ENCODE data around the gene RHCE. TPM values are rescaled to one million over a fixed set of nuclear protein-coding genes. Genes with fewer than 3 reads are reported as not detected.

Gene RHCE
- total and polyA plus RNA-seq, 9 of the 15 experiments (the other 6 are each of a cell fraction or from before 2014, with no cell fraction given), result 5.4 to 31.5 (median 12.6) TPM

- TF ChIP-seq ZNF318 (IDR thresholded peaks at IDR 0.05; ENCODE audit: borderline replicate concordance in 1 of 2, low read depth in 1 of 2) (0 out of 4 replicates have a peak, but pooled peaks of 1 of the 2 experiments have one; percentile 53), ZNF668 (CRISPR knock-in tag; IDR thresholded peaks at IDR 0.05) (no peak), KLF1 (tag; IDR thresholded peaks at IDR 0.05) (no peak), NBN (IDR thresholded peaks at IDR 0.05; ENCODE audit: low read depth) (0 out of 2 replicates have a peak, but pooled peaks have one; percentile 56), LARP7 (IDR thresholded peaks at IDR 0.05) (0 out of 2 replicates have a peak, but pooled peaks have one; percentile 28), SMARCE1 (IDR thresholded peaks at IDR 0.05) (peak; percentile 34; the same call in 1 of the 2 replicates), STAT5A (IDR thresholded peaks at IDR 0.05; ENCODE audit: borderline replicate concordance, low read length) (peak; percentile 55; the same call in 1 of the 2 replicates), CREBBP (IDR thresholded peaks at IDR 0.05; ENCODE audit: low read depth, low read length) (no peak), KLF10 (CRISPR knock-in tag; IDR thresholded peaks at IDR 0.05) (no peak), MAX (CRISPR knock-in tag; IDR thresholded peaks at IDR 0.05) (no peak), KHSRP (IDR thresholded peaks at IDR 0.05) (no peak), MYC (IDR thresholded peaks at IDR 0.05; ENCODE audit: low read depth, low read length) (0 out of 2 replicates have a peak, but pooled peaks have one; percentile 25), MYC (CRISPR knock-in tag; IDR thresholded peaks at IDR 0.05; ENCODE audit: borderline replicate concordance, low read depth) (no peak), EP400 (IDR thresholded peaks at IDR 0.05) (no peak), STAG1 (CRISPR knock-in tag; IDR thresholded peaks at IDR 0.05; ENCODE audit: borderline replicate concordance) (no peak), DDX20 (tag; IDR thresholded peaks at IDR 0.05; ENCODE audit: low read depth) (no peak), ZBTB5 (IDR thresholded peaks at IDR 0.05) (peak; percentile 66; the same call in 1 of the 2 replicates), SRSF1 (IDR thresholded peaks at IDR 0.05; ENCODE audit: low read depth, low read length) (no peak), HIVEP1 (CRISPR knock-in tag; IDR thresholded peaks at IDR 0.05) (0 out of 2 replicates have a peak, but pooled peaks have one; percentile 58)
Measured at GRCh38 chr1:25355841-25356395, 64.7 kb downstream of the RHCE start (continued).

Data from K562 (cell line).